ENCODE measurements around the gene METRN.

METRN gene

GRCh38 chr16:747978-748746, 33.2 kb downstream of the METRN start:
- TF ChIP-seq CTCF (IDR thresholded peaks at IDR 0.05): no peak

DNA sequence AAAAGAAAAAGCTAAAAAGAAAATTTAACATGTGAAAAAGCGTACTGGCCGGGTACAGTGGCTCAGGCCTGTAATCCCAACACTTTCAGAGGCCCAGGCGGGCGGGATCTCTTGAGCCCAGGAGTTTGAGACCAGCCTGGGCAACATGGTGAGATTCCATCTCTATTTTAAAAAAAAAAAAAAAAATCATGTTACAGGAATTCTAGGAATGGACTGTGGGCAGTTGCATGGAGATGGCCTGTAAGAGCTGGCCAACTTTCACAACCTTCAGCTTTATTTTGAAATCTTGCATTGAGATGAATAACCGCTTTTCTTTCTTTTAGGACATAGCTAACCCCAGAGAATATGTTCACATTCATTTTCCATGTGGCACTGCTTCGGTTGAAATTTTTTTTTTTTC, 34.1 kb downstream of the METRN start:
- TF ChIP-seq CTCF (IDR thresholded peaks at IDR 0.05): no peak

GRCh38 chr16:750485-750884, 35.6 kb downstream of the METRN start:
- TF ChIP-seq CTCF (IDR thresholded peaks at IDR 0.05): no peak

GRCh38 chr16:751152-752006, 36.5 kb downstream of the METRN start:
- no peak for TF ChIP-seq CTCF (IDR thresholded peaks at IDR 0.05)

- no peak for TF ChIP-seq CTCF (IDR thresholded peaks at IDR 0.05)
These were observed 37.0 kb downstream of the METRN start for GRCh38 chr16:752007-752312.

- no peak for TF ChIP-seq CTCF (IDR thresholded peaks at IDR 0.05)
These were observed 39.7 kb downstream of the METRN start for GRCh38 chr16:754656-755055.

- no peak for TF ChIP-seq CTCF (IDR thresholded peaks at IDR 0.05)
These were observed 41.5 kb downstream of the METRN start for GRCh38 chr16:756428-756827.

Data from LNCAP (cell line).